ENCODE data around the gene CDC42SE1. TPM values are rescaled to one million over a fixed set of nuclear protein-coding genes. Genes with fewer than 3 reads are reported as not detected.

The CDC42SE1 gene
- 71.2 and 85.9 TPM in 2 replicates for total RNA-seq (2014; rRNA removed)
- polyA plus RNA-seq (2012) = 44.5 TPM

- peak; percentile 81 for DNase-seq (ENCODE audit: low read depth)
Measured at GRCh38 chr1:151059109-151060006, at the start of gene CDC42SE1. Gene CDC42SE1 (minus strand): TSS chr1:151059622. CDS start chr1:151055730, 3,892 bp downstream.

- peak; percentile 8 for DNase-seq (ENCODE audit: low read depth)
Measured at GRCh38 chr1:151108331-151108730, 48.9 kb upstream of the CDC42SE1 start.

GRCh38 chr1:151106894-151107293 lies 47.5 kb upstream of the CDC42SE1 start:
- DNase-seq (ENCODE audit: low read depth) = peak; percentile 65

- DNase-seq (ENCODE audit: low read depth) = no peak
Measured at GRCh38 chr1:151104630-151105029, 45.2 kb upstream of the CDC42SE1 start.

- no peak for DNase-seq (ENCODE audit: low read depth)
Measured at GRCh38 chr1:151098126-151098525, 38.7 kb upstream of the CDC42SE1 start.

GRCh38 chr1:151097426-151097825 lies 38.0 kb upstream of the CDC42SE1 start:
- peak; percentile 51 for DNase-seq (ENCODE audit: low read depth)

- no peak for DNase-seq (ENCODE audit: low read depth)
Measured at GRCh38 chr1:151085953-151086559, 26.6 kb upstream of the CDC42SE1 start.

- no peak for DNase-seq (ENCODE audit: low read depth)
Measured at GRCh38 chr1:151072224-151072623, 12.8 kb upstream of the CDC42SE1 start.

- peak; percentile 94 for DNase-seq (ENCODE audit: low read depth)
Measured at GRCh38 chr1:151070474-151071276, 11.3 kb upstream of the CDC42SE1 start, which contains the start of gene GABPB2. Gene GABPB2 (plus strand): TSS chr1:151070761. CDS start chr1:151088190, 17,429 bp downstream.

- DNase-seq (ENCODE audit: low read depth) = no peak
Measured at GRCh38 chr1:151069103-151069486, 9.7 kb upstream of the CDC42SE1 start.

- no peak for DNase-seq (ENCODE audit: low read depth)
Measured at GRCh38 chr1:151067185-151067584, 7.8 kb upstream of the CDC42SE1 start.

- no peak for DNase-seq (ENCODE audit: low read depth)
Measured at GRCh38 chr1:151065089-151065645, 5.7 kb upstream of the CDC42SE1 start.

GRCh38 chr1:151062741-151063371 lies 3.4 kb upstream of the CDC42SE1 start:
- DNase-seq (ENCODE audit: low read depth) = peak; percentile 81

GRCh38 chr1:151061704-151062103 lies 2.3 kb upstream of the CDC42SE1 start:
- no peak for DNase-seq (ENCODE audit: low read depth)

- DNase-seq (ENCODE audit: low read depth) = no peak
Measured at GRCh38 chr1:151060657-151061421, 1.4 kb upstream of the CDC42SE1 start.

GRCh38 chr1:151060007-151060656 lies 710 bp upstream of the CDC42SE1 start, which contains the start of gene MLLT11:
Gene MLLT11 (plus strand): TSS chr1:151060397. CDS start chr1:151067225, 6,828 bp downstream.
- DNase-seq (ENCODE audit: low read depth) = peak; percentile 67

- peak; percentile 52 for DNase-seq (ENCODE audit: low read depth)
Measured at GRCh38 chr1:151058692-151059091, 730 bp downstream of the CDC42SE1 start.

GRCh38 chr1:151056149-151056548 lies 3.3 kb downstream of the CDC42SE1 start:
- DNase-seq (ENCODE audit: low read depth) = no peak

- no peak for DNase-seq (ENCODE audit: low read depth)
Measured at GRCh38 chr1:151055581-151055980, 3.8 kb downstream of the CDC42SE1 start.
